HepG2 (cell line): ENCODE results near the gene SLC2A2. TPM values are rescaled to one million over a fixed set of nuclear protein-coding genes. Genes with fewer than 3 reads are reported as not detected.

ENCODE experiments used
- ATRX ChIP-seq: sonication (generic); formaldehyde crosslinking; IDR thresholded peaks from 2 replicates; pipeline ENCODE4 v1.4.0; 2020; ENCODE audit warnings: missing genetic modification reagents, borderline replicate concordance
- CBFB ChIP-seq: sonication (generic); formaldehyde crosslinking; IDR thresholded peaks from 2 replicates; pipeline ENCODE4 v1.4.0; 2020; ENCODE audit warnings: missing genetic modification reagents
- EP300 ChIP-seq, 3 experiments: sonication (generic) in 1 of 3; formaldehyde crosslinking in 1 of 3; IDR thresholded peaks; 2 replicates each; pipeline versions ENCODE4 v1.5.1 to v1.6.1; 2011 to 2020; ENCODE audit warnings: low read depth in 2 of 3, low read length in 2 of 3, borderline replicate concordance in 1 of 3, improper control_type of control experiment in 1 of 3, mild to moderate bottlenecking in 1 of 3, missing genetic modification reagents in 1 of 3, moderate library complexity in 1 of 3
- GATAD2A ChIP-seq: IDR thresholded peaks from 2 replicates; pipeline ENCODE4 v1.6.1; 2016
- GTF2F1 ChIP-seq: fragments of 150-350 bp; IDR thresholded peaks from 2 replicates; pipeline ENCODE4 v1.6.1; 2014; ENCODE audit warnings: low read length
- JARID2 ChIP-seq: sonication (generic); formaldehyde crosslinking; IDR thresholded peaks from 2 replicates; pipeline ENCODE4 v1.8.1; 2023; ENCODE audit warnings: missing genetic modification reagents, inconsistent platforms; ENCODE audit not compliant: insufficient replicate concordance
- KLF16 ChIP-seq, 2 experiments: sonication (generic) in 1 of 2; formaldehyde crosslinking in 1 of 2; IDR thresholded peaks; 2 replicates each; pipeline versions ENCODE4 v1.6.1 to v1.8.0; 2016 to 2023; ENCODE audit warnings: missing genetic modification reagents in 2 of 2, missing compliant biosample characterization in 1 of 2
- NBN ChIP-seq: fragments of 450-650 bp; conservative IDR thresholded peaks from 2 replicates; pipeline ENCODE4 v1.6.1; 2017
- RBM39 ChIP-seq: fragments of 200-400 bp; formaldehyde crosslinking; IDR thresholded peaks from one replicate; pipeline ENCODE4 v1.6.1; 2018; ENCODE audit warnings: antibody characterized with exemption, mild to moderate bottlenecking, low read depth, low read length; ENCODE audit not compliant: poor library complexity, severe bottlenecking
- SNRNP70 ChIP-seq: fragments of 200-400 bp; formaldehyde crosslinking; IDR thresholded peaks from 2 replicates; pipeline ENCODE4 v1.6.1; 2017; ENCODE audit warnings: mild to moderate bottlenecking, low read depth, low read length, moderate library complexity
- TCF12 ChIP-seq, 2 experiments: fragments of 450-650 bp in 1 of 2; sonication (generic) in 1 of 2; formaldehyde crosslinking in 1 of 2; IDR thresholded peaks; 2 replicates each; pipeline versions ENCODE4 v1.6.1 to v1.8.0; 2017 to 2022; ENCODE audit warnings: antibody characterized with exemption in 1 of 2, mild to moderate bottlenecking in 1 of 2, missing genetic modification reagents in 1 of 2, moderate library complexity in 1 of 2
- TSC22D2 ChIP-seq: sonication (generic); formaldehyde crosslinking; IDR thresholded peaks from 2 replicates; pipeline ENCODE4 v1.5.1; 2020; ENCODE audit warnings: missing genetic modification reagents, mild to moderate bottlenecking, borderline replicate concordance
- U2AF1 ChIP-seq: fragments of 200-400 bp; formaldehyde crosslinking; optimal IDR thresholded peaks from 2 replicates; pipeline ENCODE3; 2017; ENCODE audit warnings: mild to moderate bottlenecking, low read depth, low read length
- ZNF263 ChIP-seq: sonication (generic); formaldehyde crosslinking; IDR thresholded peaks from 2 replicates; pipeline ENCODE4 v1.4.0; 2020; ENCODE audit warnings: missing genetic modification reagents
- ZNF292 ChIP-seq: sonication (generic); formaldehyde crosslinking; IDR thresholded peaks from 2 replicates; pipeline ENCODE4 v1.8.1; 2022; ENCODE audit warnings: mild to moderate bottlenecking, low read depth, missing genetic modification reagents, borderline replicate concordance
- ZNF432 ChIP-seq: sonication (generic); formaldehyde crosslinking; IDR thresholded peaks from 2 replicates; pipeline ENCODE4 v1.5.0; 2020; ENCODE audit warnings: missing genetic modification reagents, mild to moderate bottlenecking, borderline replicate concordance
- ZNF441 ChIP-seq: sonication (generic); formaldehyde crosslinking; IDR thresholded peaks from 2 replicates; pipeline ENCODE4 v1.7.0; 2021; ENCODE audit warnings: missing genetic modification reagents, borderline replicate concordance
- ZNF501 ChIP-seq: sonication (generic); formaldehyde crosslinking; IDR thresholded peaks from 2 replicates; pipeline ENCODE4 v1.5.1; 2020; ENCODE audit warnings: mild to moderate bottlenecking, moderate library complexity, missing genetic modification reagents
- ZNF839 ChIP-seq: sonication (generic); formaldehyde crosslinking; IDR thresholded peaks from 2 replicates; pipeline ENCODE4 v1.4.0; 2020; ENCODE audit warnings: missing genetic modification reagents, mild to moderate bottlenecking, borderline replicate concordance
- ZXDC ChIP-seq: sonication (generic); formaldehyde crosslinking; IDR thresholded peaks from 2 replicates; pipeline ENCODE4 v1.5.0; 2020; ENCODE audit warnings: mild to moderate bottlenecking, missing genetic modification reagents
- polyA plus RNA-seq, 8 experiments: library from polyadenylated mRNA; depleted of rRNA in 3 of 8; stranded (reverse) in 7 of 8; unstranded in 1 of 8; fragments of >200 nt; fragmentation: Illumina TruSeq in 4 of 8; extraction: Trizol in 4 of 8; gene quantifications; 2 replicates each; pipeline versions ENCODE4 v1.2.1 to v1.2.3, GENCODE V29; 2011 to 2016; ENCODE audit warnings: low read depth in 4 of 8, missing spikeins in 1 of 8, mixed read lengths in 1 of 8; ENCODE audit not compliant: insufficient read depth in 1 of 8
- total RNA-seq, 5 experiments: library from RNA; depleted of rRNA; stranded (reverse); fragments of >200 nt; fragmentation: Illumina TruSeq; extraction: Trizol; gene quantifications; 2 replicates each; pipeline ENCODE4 v1.2.3, GENCODE V29; 2016; ENCODE audit warnings: low read depth in 1 of 5
- TF ChIP-seq, protein P1 (sequence below): sonication (generic); formaldehyde crosslinking; IDR thresholded peaks from 2 replicates; pipeline ENCODE4 v1.4.0; 2020; ENCODE audit warnings: missing genetic modification reagents
- TF ChIP-seq, protein P2 (sequence below), 2 experiments: sonication (generic) in 1 of 2; formaldehyde crosslinking in 1 of 2; IDR thresholded peaks; 2 replicates each; pipeline versions ENCODE4 v1.4.0 to v1.6.1; 2018 to 2020; ENCODE audit warnings: missing genetic modification reagents in 2 of 2, borderline replicate concordance in 1 of 2, low read depth in 1 of 2, mild to moderate bottlenecking in 1 of 2, missing biosample characterization in 1 of 2

SLC2A2 gene
- total and polyA plus RNA-seq, 2 of the 13 experiments (the other 11 are each of a cell fraction or from before 2014, with no cell fraction given): 19.5 to 23.2 TPM

DNA sequence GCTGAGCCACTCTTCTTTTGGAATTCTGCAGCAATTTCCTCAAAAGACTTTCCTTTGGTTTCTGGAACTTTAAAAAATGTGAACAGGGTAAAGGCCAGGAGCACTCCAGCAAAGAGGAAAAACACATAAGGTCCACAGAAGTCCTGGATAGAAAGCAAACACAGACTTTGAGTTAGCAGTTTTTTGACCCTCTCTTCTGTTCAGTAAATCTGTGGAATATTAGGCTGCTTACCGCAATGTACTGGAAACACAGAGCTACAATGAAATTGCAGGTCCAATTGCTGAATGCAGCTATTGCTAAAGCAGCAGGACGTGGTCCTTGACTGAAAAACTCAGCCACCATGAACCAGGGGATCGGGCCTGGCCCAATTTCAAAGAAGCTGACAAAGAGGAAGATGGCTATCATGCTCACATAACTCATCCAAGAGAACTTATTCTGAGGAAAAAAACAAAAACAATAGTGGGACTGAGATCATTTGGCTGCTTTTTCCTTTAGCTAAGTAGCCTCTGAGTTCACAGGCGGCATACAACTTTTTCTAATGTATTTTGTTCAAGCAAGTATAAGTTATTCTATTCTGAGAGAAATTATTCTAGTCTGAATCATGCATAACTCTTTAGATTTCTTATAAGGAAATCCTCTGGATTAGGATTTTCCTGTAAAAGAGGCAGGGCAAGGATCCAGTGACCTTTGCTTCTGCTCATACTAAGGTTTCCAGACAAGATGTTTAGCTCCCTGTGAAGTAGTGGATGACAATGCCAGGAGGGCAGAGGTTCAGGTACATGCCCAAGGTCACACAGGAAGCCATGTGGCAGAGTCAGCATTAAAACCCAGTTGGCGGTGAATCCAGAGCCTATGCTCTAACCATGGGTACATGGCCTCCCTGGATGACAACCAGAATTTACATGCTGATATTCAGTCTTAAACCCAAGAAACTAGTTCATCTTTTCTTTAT, 28.3 kb downstream of the SLC2A2 start (continued):
- TF ChIP-seq KLF16 (CRISPR knock-in tag; IDR thresholded peaks at IDR 0.05): no peak
- TF ChIP-seq GATAD2A (CRISPR knock-in tag): peak; percentile 88
- 0 out of 2 replicates have a peak, but pooled peaks have one; percentile 46 for TF ChIP-seq ZNF501
- no peak for TF ChIP-seq ZXDC (CRISPR knock-in tag)
- no peak for TF ChIP-seq TCF12 (IDR thresholded peaks at IDR 0.05)
- no peak for TF ChIP-seq TCF12 (CRISPR knock-in tag; IDR thresholded peaks at IDR 0.05)
- TF ChIP-seq ZNF292 (CRISPR knock-in tag): peak; percentile 29; the same call in 1 of the 2 replicates
- TF ChIP-seq CBFB (CRISPR knock-in tag): peak; percentile 53; the same call in 1 of the 2 replicates
- no peak for TF ChIP-seq ZNF839 (CRISPR knock-in tag)
- TF ChIP-seq SNRNP70: no peak
- TF ChIP-seq, protein P1, sequence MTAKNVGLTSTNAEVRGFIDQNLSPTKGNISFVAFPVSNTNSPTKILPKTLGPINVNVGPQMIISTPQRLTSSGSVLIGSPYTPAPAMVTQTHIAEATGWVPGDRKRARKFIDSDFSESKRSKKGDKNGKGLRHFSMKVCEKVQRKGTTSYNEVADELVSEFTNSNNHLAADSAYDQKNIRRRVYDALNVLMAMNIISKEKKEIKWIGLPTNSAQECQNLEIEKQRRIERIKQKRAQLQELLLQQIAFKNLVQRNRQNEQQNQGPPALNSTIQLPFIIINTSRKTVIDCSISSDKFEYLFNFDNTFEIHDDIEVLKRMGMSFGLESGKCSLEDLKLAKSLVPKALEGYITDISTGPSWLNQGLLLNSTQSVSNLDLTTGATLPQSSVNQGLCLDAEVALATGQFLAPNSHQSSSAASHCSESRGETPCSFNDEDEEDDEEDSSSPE (CRISPR knock-in tag): peak; percentile 53; the same call in 1 of the 2 replicates
- TF ChIP-seq ATRX (CRISPR knock-in tag): no peak
- TF ChIP-seq EP300 (IDR thresholded peaks at IDR 0.05; ENCODE audit: low read depth in 2 of 2, low read length in 2 of 2): peak in 1 of 2 experiments; percentile 88; a peak in 2 of 4 replicates
- peak; percentile 81 for TF ChIP-seq EP300 (CRISPR knock-in tag; IDR thresholded peaks at IDR 0.05; ENCODE audit: borderline replicate concordance)
- no peak for TF ChIP-seq ZNF441 (CRISPR knock-in tag)
- TF ChIP-seq, protein P2, sequence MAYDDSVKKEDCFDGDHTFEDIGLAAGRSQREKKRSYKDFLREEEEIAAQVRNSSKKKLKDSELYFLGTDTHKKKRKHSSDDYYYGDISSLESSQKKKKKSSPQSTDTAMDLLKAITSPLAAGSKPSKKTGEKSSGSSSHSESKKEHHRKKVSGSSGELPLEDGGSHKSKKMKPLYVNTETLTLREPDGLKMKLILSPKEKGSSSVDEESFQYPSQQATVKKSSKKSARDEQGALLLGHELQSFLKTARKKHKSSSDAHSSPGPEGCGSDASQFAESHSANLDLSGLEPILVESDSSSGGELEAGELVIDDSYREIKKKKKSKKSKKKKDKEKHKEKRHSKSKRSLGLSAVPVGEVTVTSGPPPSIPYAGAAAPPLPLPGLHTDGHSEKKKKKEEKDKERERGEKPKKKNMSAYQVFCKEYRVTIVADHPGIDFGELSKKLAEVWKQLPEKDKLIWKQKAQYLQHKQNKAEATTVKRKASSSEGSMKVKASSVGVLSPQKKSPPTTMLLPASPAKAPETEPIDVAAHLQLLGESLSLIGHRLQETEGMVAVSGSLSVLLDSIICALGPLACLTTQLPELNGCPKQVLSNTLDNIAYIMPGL (CRISPR knock-in tag; IDR thresholded peaks at IDR 0.05; ENCODE audit: borderline replicate concordance in 1 of 2, low read depth in 1 of 2): peak in 1 of 2 experiments; percentile 28; a peak in 1 of 4 replicates
- no peak for TF ChIP-seq RBM39
- TF ChIP-seq ZNF263 (CRISPR knock-in tag): peak; percentile 52; the same call in 1 of the 2 replicates
- TF ChIP-seq GTF2F1: no peak
- peak; percentile 52; the same call in 1 of the 2 replicates for TF ChIP-seq TSC22D2
- no peak for TF ChIP-seq U2AF1
- TF ChIP-seq NBN: no peak
- no peak for TF ChIP-seq ZNF432 (CRISPR knock-in tag)
- no peak for TF ChIP-seq JARID2 (CRISPR knock-in tag)
